B cell (primary cell): ENCODE measurements around the gene SART3. TPM values are rescaled to one million over a fixed set of nuclear protein-coding genes. Genes with fewer than 3 reads are reported as not detected.

Source experiments
- ATAC-seq: fragments of 200-7000 bp; cut with Tn5 transposase; one replicate; pipeline ENCODE4 v1.10.0; 2021; ENCODE audit warnings: low read depth, mild to moderate bottlenecking, moderate number of reproducible peaks, moderate library complexity
- CTCF ChIA-PET: fragments of 350-600 bp; sonication (Branson Sonifier 250); formaldehyde crosslinking; loops from one replicate; lab custom pipeline; 2021; ENCODE audit warnings: antibody characterized with exemption, inconsistent platforms; lab: Charles Lee
- POLR2A ChIA-PET: fragments of 350-600 bp; sonication (Branson Sonifier 250); formaldehyde crosslinking; loops from one replicate; lab custom pipeline; 2021; ENCODE audit warnings: antibody characterized with exemption; lab: Charles Lee
- DNase-seq: peaks from one replicate; pipeline ENCODE4 v3.0.0; 2013
- H2AFZ ChIP-seq: 2 replicates; pipeline ENCODE4 v1.6.1; 2012; ENCODE audit warnings: mild to moderate bottlenecking, low read depth, low read length; ENCODE audit not compliant: insufficient read depth, poor library complexity, severe bottlenecking
- H3K27ac ChIP-seq, 2 donors: 1 replicate in 1 of 2; 2 replicates in 1 of 2; pipeline ENCODE4 v1.5.1; 2012 to 2013; ENCODE audit warnings: low read length in 2 of 2, mild to moderate bottlenecking in 2 of 2, moderate library complexity in 1 of 2
- H3K27me3 ChIP-seq, 4 experiments: fragments of 200-600 bp in 1 of 4; sonication (generic) in 1 of 4; replicated peaks in 1 of 4; 1 replicate in 2 of 4; 2 replicates in 2 of 4; pipeline versions ENCODE4 v1.6.1 to v1.7.0; 2013 to 2016; ENCODE audit warnings: low read length in 3 of 4, mild to moderate bottlenecking in 2 of 4, mixed read lengths in 1 of 4, moderate library complexity in 1 of 4; ENCODE audit not compliant: insufficient read depth in 4 of 4, control insufficient read depth in 3 of 4; ENCODE audit errors: control extremely low read depth in 1 of 4
- H3K36me3 ChIP-seq, 2 experiments: replicated peaks in 1 of 2; 1 replicate in 1 of 2; 2 replicates in 1 of 2; pipeline versions ENCODE4 v1.6.1 to v1.7.1; 2013; ENCODE audit warnings: low read length in 1 of 2; ENCODE audit not compliant: insufficient read depth in 2 of 2, control insufficient read depth in 1 of 2; ENCODE audit errors: control extremely low read depth in 1 of 2, extremely low read depth in 1 of 2
- H3K4me1 ChIP-seq, 2 donors: fragments of 200-600 bp in 1 of 2; sonication (generic) in 1 of 2; 1 replicate in 1 of 2; 2 replicates in 1 of 2; pipeline versions ENCODE4 v1.5.1 to v1.6.1; 2013 to 2017; ENCODE audit warnings: low read length in 2 of 2; ENCODE audit not compliant: control insufficient read depth in 2 of 2, insufficient read depth in 2 of 2
- H3K4me2 ChIP-seq: replicated peaks from 2 replicates; pipeline ENCODE3; 2012; ENCODE audit warnings: mild to moderate bottlenecking, low read depth, low read length; ENCODE audit not compliant: poor library complexity, severe bottlenecking
- H3K4me3 ChIP-seq, 5 experiments: fragments of 200-600 bp in 1 of 5; sonication (generic) in 1 of 5; 1 replicate in 3 of 5; 2 replicates in 2 of 5; pipeline versions ENCODE4 v1.5.1 to v1.7.0; 2011 to 2016; ENCODE audit warnings: low read length in 4 of 5, mild to moderate bottlenecking in 4 of 5, low read depth in 2 of 5, control low read depth in 1 of 5, moderate library complexity in 1 of 5; ENCODE audit not compliant: insufficient read depth in 1 of 5; ENCODE audit errors: control extremely low read depth in 1 of 5, extremely low read depth in 1 of 5
- H3K79me2 ChIP-seq: fragments of 200-600 bp; sonication (generic); one replicate; pipeline ENCODE4 v1.6.0; 2016; ENCODE audit warnings: low read length; ENCODE audit not compliant: control insufficient read depth, insufficient read depth
- H3K9ac ChIP-seq: fragments of 200-600 bp; sonication (generic); 2 replicates; pipeline ENCODE4 v1.6.1; 2017; ENCODE audit warnings: mild to moderate bottlenecking, low read length, moderate library complexity
- H3K9me3 ChIP-seq, 3 donors: one replicate each; pipeline versions ENCODE4 v1.6.1 to v1.7.1; 2013; ENCODE audit warnings: low read length in 2 of 3; ENCODE audit not compliant: control insufficient read depth in 2 of 3, insufficient read depth in 1 of 3; ENCODE audit errors: control extremely low read depth in 1 of 3
- H4K20me1 ChIP-seq: 2 replicates; pipeline ENCODE4 v1.6.0; 2012; ENCODE audit warnings: mild to moderate bottlenecking, low read length; ENCODE audit not compliant: insufficient read depth, control insufficient read depth, poor library complexity, severe bottlenecking
- H3K27ac Mint-ChIP-seq: one replicate; pipeline ENCODE4 v1.8.0; 2021; ENCODE audit warnings: mixed read lengths
- H3K27me3 Mint-ChIP-seq: one replicate; pipeline ENCODE4 v1.8.0; 2021; ENCODE audit warnings: mixed read lengths
- H3K4me1 Mint-ChIP-seq: one replicate; pipeline ENCODE4 v1.8.0; 2021; ENCODE audit warnings: mixed read lengths
- H3K4me3 Mint-ChIP-seq: one replicate; pipeline ENCODE4 v1.8.0; 2021; ENCODE audit warnings: mixed read lengths
- H3K9me3 Mint-ChIP-seq: one replicate; pipeline ENCODE4 v1.8.0; 2022; ENCODE audit warnings: mixed read lengths; ENCODE audit not compliant: insufficient read depth
- CTCF ChIP-seq: fragments of 200-600 bp; IDR thresholded peaks from one replicate; pipeline ENCODE4 v1.8.0; 2022; ENCODE audit warnings: antibody characterized with exemption, mild to moderate bottlenecking
- EZH2 ChIP-seq: IDR thresholded peaks from 2 replicates; pipeline ENCODE4 v1.6.1; 2012; ENCODE audit warnings: borderline replicate concordance, low read depth, mild to moderate bottlenecking, moderate library complexity, low read length; ENCODE audit not compliant: insufficient read depth, poor library complexity, severe bottlenecking
- WGBS: methylation state at CpG from one replicate; pipeline ENCODE4 v1.1.5; 2013; ENCODE audit warnings: missing lambda C conversion rate; ENCODE audit not compliant: insufficient coverage; 5-methylcytosine and 5-hydroxymethylcytosine counted together
- intact Hi-C: fragments of 100-400 bp; cut with micrococcal nuclease; formaldehyde crosslinking; loops from one replicate; pipeline ENCODE4 v1.10.0; 2022
- polyA plus RNA-seq: library from polyadenylated mRNA; depleted of rRNA; stranded (reverse); fragments of >200 nt; gene quantifications from 2 replicates; pipeline ENCODE4 v1.2.3, GENCODE V29; 2012
- total RNA-seq, 2 donors: library from RNA; stranded (reverse); fragments of 120-200 nt in 1 of 2; gene quantifications; 1 replicate in 1 of 2; 2 replicates in 1 of 2; pipeline versions ENCODE4 v1.2.3 to v1.2.4, GENCODE V29; 2013 to 2022

Gene SART3
- total and polyA plus RNA-seq, 2 donors (not counting 1 experiment from before 2014, with no cell fraction given) = 24.1 to 131 TPM

GRCh38 chr12:108517288-108518100 lies 43.5 kb downstream of the SART3 start:
- no peaks in the 10 kb centered on the region for H3K27me3 Mint-ChIP-seq
- Histone ChIP-seq H3K36me3 (peaks cover 1 to 44% of the 10 kb centered on the region in 2 experiments), H3K4me3 (no peak overlapping the region), H3K9ac (no peak overlapping the region), H3K4me1 (peaks cover 6 to 17% of the 10 kb centered on the region in 2 donors), H3K79me2 (peaks cover 8% of the 10 kb centered on the region), H3K27me3 (no peaks in the 10 kb centered on the region), H3K4me2 (no peak overlapping the region), H3K27ac (no peak overlapping the region), H3K9me3 (no peaks in the 10 kb centered on the region), H4K20me1 (no peaks in the 10 kb centered on the region), H2AFZ (no peak overlapping the region)
- no peak for DNase-seq
- peak overlapping the region; percentile 76 for H3K4me3 Mint-ChIP-seq
- 95% methylated on average over 8 of the region's 12 CpGs for WGBS
- H3K9me3 Mint-ChIP-seq = no peaks in the 10 kb centered on the region
- peaks cover 21% of the 10 kb centered on the region for H3K4me1 Mint-ChIP-seq
- intact Hi-C loops = loop anchor here (5.0 kb wide), 1 partner anchor 285 kb away; no protein-coding TSS in a partner anchor
- TF ChIP-seq CTCF (no peak), EZH2 (no peak)
- H3K27ac Mint-ChIP-seq = no peak overlapping the region
- ChIA-PET POLR2A (no interaction called here), CTCF (interaction anchor here (1.2 to 1.4 kb wide), 2 partner anchors 367 to 577 kb away, joined by 3 read pairs; no protein-coding TSS in a partner anchor)
- ATAC-seq = no peak
